Astrocyte of the cerebellum (primary cell): ENCODE results near the gene SPATS1.

ENCODE experiments used
- DNase-seq: peaks from one replicate; pipeline ENCODE4 v3.0.0-alpha.2; 2011; ENCODE audit warnings: low read depth
- H3K4me3 ChIP-seq: 2 replicates; pipeline ENCODE4 v1.5.1; 2011; ENCODE audit warnings: mild to moderate bottlenecking, low read depth, low read length, moderate library complexity
- in situ Hi-C: cut with HindIII; loops from 2 replicates; pipeline ENCODE4 v1.10.0; 2017; ENCODE audit warnings: low sequenced_read_pairs
- TF ChIP-seq, protein P1 (sequence below): IDR thresholded peaks from 2 replicates; pipeline ENCODE4 v1.5.1; 2012; ENCODE audit warnings: low read length, low read depth, moderate library complexity, mild to moderate bottlenecking; ENCODE audit errors: missing control alignments

SPATS1 gene

GRCh38 chr6:44390158-44390683 lies 47.8 kb downstream of the SPATS1 start:
- H3K4me3 ChIP-seq: no peak overlapping the region
- in situ Hi-C loops: no loop called here
- no peak for DNase-seq
- TF ChIP-seq, protein P1, sequence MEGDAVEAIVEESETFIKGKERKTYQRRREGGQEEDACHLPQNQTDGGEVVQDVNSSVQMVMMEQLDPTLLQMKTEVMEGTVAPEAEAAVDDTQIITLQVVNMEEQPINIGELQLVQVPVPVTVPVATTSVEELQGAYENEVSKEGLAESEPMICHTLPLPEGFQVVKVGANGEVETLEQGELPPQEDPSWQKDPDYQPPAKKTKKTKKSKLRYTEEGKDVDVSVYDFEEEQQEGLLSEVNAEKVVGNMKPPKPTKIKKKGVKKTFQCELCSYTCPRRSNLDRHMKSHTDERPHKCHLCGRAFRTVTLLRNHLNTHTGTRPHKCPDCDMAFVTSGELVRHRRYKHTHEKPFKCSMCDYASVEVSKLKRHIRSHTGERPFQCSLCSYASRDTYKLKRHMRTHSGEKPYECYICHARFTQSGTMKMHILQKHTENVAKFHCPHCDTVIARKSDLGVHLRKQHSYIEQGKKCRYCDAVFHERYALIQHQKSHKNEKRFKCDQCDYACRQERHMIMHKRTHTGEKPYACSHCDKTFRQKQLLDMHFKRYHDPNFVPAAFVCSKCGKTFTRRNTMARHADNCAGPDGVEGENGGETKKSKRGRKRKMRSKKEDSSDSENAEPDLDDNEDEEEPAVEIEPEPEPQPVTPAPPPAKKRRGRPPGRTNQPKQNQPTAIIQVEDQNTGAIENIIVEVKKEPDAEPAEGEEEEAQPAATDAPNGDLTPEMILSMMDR: no peak
